AG04449 (cell line): Measurements from ENCODE around the gene SEZ6.

Experiments used
- CTCF ChIA-PET: fragments of 350-600 bp; formaldehyde crosslinking; extraction: SDS; loops from one replicate; lab custom pipeline; 2021; ENCODE audit warnings: antibody characterized with exemption; lab: Yijun Ruan, JAX
- POLR2A ChIA-PET: fragments of 400-600, 350-600 bp; formaldehyde crosslinking; extraction: SDS; loops from one replicate; lab custom pipeline; 2020; ENCODE audit warnings: antibody characterized with exemption, inconsistent platforms; lab: Yijun Ruan, JAX
- DNase-seq: peaks from one replicate; pipeline ENCODE4 v3.0.0-alpha.2; 2010; ENCODE audit warnings: low read depth, low spot score
- H3K4me3 ChIP-seq: 2 replicates; pipeline ENCODE4 v1.5.1; 2011; ENCODE audit warnings: low read depth, mild to moderate bottlenecking, control low read depth, low read length
- TF ChIP-seq, protein P1 (sequence below): IDR thresholded peaks from one replicate; pipeline ENCODE4 v1.5.1; 2011; ENCODE audit warnings: mild to moderate bottlenecking, moderate library complexity, low read length, control low read depth, inconsistent platforms; ENCODE audit not compliant: insufficient read depth; ENCODE audit errors: missing control alignments

Gene SEZ6

DNA sequence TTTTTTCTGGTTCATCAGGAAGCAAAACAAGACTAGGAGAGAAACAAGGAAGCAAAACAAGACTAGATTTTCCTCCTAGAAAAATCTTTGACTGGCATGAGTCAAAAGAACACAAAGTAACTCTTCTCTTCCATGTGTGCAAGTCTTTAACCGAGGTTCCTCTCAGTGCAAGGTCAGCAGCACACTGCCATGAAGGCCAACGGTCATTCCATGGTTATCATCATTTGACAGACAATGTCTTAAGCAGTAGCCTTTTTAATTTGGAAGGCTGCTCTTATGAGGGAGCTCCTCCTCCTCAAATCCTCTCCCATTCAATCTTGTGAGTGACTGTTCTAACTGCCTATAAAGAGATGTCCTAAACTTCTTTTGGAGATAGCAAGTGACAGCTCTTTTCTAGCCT is 87.5 kb downstream of the SEZ6 start:
- CTCF ChIA-PET, result interaction anchor here (0.7 to 5.9 kb wide), 12 partner anchors 8 to 191 kb away, joined by 3 to 81 read pairs (median 4); partner anchors contain the start of genes FLOT2, NEK8 and TLCD1
- TF ChIP-seq, protein P1, sequence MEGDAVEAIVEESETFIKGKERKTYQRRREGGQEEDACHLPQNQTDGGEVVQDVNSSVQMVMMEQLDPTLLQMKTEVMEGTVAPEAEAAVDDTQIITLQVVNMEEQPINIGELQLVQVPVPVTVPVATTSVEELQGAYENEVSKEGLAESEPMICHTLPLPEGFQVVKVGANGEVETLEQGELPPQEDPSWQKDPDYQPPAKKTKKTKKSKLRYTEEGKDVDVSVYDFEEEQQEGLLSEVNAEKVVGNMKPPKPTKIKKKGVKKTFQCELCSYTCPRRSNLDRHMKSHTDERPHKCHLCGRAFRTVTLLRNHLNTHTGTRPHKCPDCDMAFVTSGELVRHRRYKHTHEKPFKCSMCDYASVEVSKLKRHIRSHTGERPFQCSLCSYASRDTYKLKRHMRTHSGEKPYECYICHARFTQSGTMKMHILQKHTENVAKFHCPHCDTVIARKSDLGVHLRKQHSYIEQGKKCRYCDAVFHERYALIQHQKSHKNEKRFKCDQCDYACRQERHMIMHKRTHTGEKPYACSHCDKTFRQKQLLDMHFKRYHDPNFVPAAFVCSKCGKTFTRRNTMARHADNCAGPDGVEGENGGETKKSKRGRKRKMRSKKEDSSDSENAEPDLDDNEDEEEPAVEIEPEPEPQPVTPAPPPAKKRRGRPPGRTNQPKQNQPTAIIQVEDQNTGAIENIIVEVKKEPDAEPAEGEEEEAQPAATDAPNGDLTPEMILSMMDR, result no peak
- no peak for DNase-seq
- POLR2A ChIA-PET, result no interaction called here
- no peak overlapping the region for H3K4me3 ChIP-seq

DNA sequence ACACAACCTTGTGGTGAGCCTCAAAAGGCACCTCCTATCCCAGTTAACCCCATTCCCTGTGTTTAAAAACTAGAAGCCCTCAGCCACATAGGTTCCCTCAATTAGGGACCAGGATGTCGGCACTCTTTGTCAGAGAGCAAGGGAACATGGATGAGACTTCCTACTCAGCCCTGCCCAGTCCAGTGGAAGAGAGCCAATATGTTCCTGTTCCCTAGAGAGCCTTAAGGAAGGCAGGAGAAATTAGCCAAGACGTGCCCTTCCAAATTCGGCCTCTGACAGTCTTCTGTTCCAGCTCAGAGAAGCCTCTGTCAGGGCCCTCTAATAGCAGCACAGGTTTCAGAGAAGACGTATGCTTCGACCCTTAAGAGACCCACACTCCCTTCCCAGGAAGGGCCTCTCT is 88.4 kb downstream of the SEZ6 start:
- ChIA-PET CTCF (interaction anchor here (0.7 to 5.9 kb wide), 16 partner anchors 8 to 194 kb away, joined by 3 to 81 read pairs (median 5); partner anchors contain the start of genes FLOT2, NEK8 and TLCD1), POLR2A (no interaction called here)
- DNase-seq, result no peak
- TF ChIP-seq, protein P1, result no peak
- H3K4me3 ChIP-seq, result no peak overlapping the region

DNA sequence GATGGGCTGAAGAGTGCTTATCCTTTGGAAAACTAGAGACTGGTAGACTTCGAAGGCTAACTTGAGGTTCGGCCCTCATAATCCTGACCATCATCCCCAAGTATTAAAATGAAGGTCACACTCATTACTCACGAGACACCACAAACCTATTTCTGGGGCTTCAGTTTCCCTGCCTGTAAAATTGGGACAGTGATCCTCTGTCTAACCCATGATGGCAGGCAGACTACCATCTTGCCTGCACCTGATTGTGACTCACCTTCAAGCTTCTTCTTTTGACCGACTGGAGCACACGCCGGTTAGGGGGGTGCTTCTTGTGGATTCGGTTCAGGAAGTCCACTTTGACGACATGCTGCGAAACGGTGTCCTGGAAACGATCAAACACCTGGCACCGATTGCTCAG is 88.8 kb downstream of the SEZ6 start:
- ChIA-PET POLR2A (no interaction called here), CTCF (interaction anchor here (0.7 to 5.9 kb wide), 21 partner anchors 7 to 195 kb away, joined by 3 to 81 read pairs (median 4); partner anchors contain the start of genes FAM222B, FLOT2, NEK8 and TLCD1)
- DNase-seq, result no peak
- TF ChIP-seq, protein P1, result no peak
- no peak overlapping the region for H3K4me3 ChIP-seq

DNA sequence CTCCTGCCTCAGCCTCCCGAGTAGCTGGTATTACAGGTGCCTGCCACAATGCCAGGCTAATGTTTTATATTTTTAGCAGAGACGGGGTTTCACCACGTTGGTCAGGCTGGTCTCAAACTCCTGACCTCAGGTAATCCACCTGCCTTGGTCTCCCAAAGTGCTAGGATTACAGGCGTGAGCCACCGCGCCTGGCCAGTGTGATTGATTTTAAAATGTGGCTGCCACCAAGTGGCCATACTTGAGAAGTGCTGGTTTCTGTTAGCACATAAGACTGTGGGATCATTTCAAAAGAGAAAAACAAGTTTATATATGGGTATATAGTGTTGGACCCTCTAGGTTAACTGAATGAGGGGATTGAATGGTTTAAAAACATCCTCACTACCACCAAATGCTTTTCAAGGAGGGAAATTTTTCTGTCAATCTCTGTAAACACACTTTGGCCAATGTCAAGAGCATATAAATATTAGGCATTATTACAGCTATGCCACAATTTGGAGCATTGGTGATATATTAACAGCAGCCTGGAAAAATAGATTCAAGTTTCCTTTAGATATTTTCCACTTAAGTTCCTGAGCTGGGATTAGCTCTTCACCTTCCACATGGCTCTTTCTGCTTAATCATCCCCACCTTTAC is 89.4 kb downstream of the SEZ6 start:
- ChIA-PET CTCF (interaction anchor here (0.7 to 5.9 kb wide), 25 partner anchors 8 to 201 kb away, joined by 3 to 81 read pairs (median 4); partner anchors contain the start of genes DHRS13, FAM222B, FLOT2 and NEK8), POLR2A (no interaction called here)
- TF ChIP-seq, protein P1, result peak; percentile 44
- no peak for DNase-seq
- no peak overlapping the region for H3K4me3 ChIP-seq

DNA sequence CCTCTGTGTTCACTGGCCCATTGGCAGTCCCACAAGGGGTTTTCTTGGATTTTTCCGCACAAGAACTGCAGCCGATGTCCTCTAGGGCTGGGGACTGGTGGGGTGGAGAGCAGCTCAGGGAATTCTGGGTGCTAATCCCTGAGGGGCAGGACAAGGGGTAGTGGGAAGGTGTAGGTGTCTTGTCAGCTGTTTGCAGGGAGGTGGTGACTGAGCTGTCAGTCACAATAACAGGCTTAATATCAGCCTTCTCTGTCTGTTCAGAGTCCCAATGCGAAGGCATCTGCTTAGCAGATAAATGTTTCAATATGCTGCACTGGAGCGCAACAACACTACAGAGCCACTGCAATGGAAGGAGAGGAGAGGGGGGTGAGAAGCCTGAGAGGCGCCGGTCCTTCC is 92.9 kb downstream of the SEZ6 start:
- DNase-seq, result no peak
- TF ChIP-seq, protein P1, result no peak
- H3K4me3 ChIP-seq, result no peak overlapping the region
- POLR2A ChIA-PET, result no interaction called here
- CTCF ChIA-PET, result interaction anchor here (1.5 to 8.9 kb wide), 5 partner anchors 10 to 186 kb away, joined by 5 to 89 read pairs (median 7); partner anchors contain the start of gene DHRS13

DNA sequence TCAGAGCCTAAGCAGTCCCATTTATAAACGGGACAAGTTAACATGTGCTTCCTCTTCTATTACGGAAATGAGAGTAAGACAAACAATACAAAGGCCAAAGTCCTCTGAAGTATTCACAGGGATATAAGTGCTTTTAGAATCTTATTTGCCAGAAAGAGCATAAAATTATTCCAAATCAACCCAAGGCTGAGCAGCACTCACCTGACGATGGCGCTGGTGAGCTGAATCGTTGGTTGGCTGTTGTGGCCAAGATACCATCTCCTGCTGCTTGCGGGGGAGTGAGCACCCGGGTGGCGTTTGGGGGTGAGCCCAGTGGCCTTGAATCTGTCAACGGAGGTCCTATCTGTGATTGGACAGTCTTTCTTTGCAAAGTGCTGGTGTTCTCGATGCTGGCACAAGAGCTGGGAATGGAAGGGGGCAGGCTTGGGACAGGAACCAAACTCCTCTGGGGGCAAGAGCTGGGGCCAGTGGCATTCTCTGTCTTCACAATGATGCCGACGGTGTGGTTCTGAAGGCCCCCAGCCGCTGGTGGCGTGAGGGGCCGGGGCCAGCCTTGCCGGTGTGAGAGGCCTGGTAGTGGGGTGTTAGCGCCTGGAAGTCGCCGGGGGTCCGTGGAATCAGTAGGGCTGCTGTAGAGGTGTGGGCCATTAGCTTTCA is 93.4 kb downstream of the SEZ6 start:
- ChIA-PET POLR2A (no interaction called here), CTCF (interaction anchor here (1.3 to 8.9 kb wide), 7 partner anchors 10 to 185 kb away, joined by 4 to 89 read pairs (median 5); partner anchors contain the start of genes DHRS13 and FLOT2)
- TF ChIP-seq, protein P1, result no peak

More for the DNA sequence above, 93.4 kb downstream of the SEZ6 start:
- no peak for DNase-seq
- no peak overlapping the region for H3K4me3 ChIP-seq
